GM20000 (cell line): ENCODE data around the gene NR6A1.

Experiments used
- DNase-seq: peaks from one replicate; pipeline ENCODE4 v3.0.0; 2012; ENCODE audit warnings: low spot score
- TF ChIP-seq, protein P1 (sequence below): IDR thresholded peaks from 2 replicates; pipeline ENCODE4 v1.5.1; 2012; ENCODE audit warnings: mild to moderate bottlenecking, control low read depth; ENCODE audit errors: extremely low read depth, missing control alignments

NR6A1 gene

DNA sequence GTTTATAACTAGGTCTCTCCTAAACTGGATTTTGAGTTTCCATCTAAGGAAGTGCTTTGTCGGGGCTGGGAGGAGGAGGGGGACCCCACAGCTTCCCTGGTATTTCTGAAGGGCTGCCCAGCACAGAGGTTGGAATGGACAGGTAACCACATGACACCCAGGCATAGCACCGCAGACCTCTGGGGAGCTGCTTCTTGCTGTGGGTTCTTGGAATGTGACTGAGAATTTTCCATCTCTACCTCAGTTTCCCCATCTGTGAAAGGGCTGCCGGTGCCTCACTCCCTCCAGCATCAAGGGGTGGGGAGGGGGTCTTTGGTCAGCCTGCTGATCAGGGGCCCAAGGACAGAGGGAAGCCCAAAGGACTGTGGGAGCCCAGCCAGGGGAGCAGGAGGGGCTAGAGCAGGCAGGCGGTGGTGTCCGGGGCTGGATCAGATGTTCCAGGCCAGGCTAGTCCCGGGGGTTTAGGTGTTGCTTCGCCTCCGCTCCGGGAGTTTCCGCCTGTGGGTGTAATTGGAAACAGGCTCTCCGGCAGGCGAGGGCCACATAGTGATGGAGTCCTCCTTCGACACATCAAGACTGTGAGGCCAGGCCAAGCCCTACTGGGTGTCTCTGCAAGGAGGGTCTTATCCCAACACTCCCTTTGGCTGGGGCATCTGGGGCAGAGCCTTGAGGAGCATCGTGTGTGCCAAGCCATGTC is 9.1 kb upstream of the NR6A1 start:
- peak; percentile 5 for DNase-seq
- TF ChIP-seq, protein P1, sequence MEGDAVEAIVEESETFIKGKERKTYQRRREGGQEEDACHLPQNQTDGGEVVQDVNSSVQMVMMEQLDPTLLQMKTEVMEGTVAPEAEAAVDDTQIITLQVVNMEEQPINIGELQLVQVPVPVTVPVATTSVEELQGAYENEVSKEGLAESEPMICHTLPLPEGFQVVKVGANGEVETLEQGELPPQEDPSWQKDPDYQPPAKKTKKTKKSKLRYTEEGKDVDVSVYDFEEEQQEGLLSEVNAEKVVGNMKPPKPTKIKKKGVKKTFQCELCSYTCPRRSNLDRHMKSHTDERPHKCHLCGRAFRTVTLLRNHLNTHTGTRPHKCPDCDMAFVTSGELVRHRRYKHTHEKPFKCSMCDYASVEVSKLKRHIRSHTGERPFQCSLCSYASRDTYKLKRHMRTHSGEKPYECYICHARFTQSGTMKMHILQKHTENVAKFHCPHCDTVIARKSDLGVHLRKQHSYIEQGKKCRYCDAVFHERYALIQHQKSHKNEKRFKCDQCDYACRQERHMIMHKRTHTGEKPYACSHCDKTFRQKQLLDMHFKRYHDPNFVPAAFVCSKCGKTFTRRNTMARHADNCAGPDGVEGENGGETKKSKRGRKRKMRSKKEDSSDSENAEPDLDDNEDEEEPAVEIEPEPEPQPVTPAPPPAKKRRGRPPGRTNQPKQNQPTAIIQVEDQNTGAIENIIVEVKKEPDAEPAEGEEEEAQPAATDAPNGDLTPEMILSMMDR = no peak

DNA sequence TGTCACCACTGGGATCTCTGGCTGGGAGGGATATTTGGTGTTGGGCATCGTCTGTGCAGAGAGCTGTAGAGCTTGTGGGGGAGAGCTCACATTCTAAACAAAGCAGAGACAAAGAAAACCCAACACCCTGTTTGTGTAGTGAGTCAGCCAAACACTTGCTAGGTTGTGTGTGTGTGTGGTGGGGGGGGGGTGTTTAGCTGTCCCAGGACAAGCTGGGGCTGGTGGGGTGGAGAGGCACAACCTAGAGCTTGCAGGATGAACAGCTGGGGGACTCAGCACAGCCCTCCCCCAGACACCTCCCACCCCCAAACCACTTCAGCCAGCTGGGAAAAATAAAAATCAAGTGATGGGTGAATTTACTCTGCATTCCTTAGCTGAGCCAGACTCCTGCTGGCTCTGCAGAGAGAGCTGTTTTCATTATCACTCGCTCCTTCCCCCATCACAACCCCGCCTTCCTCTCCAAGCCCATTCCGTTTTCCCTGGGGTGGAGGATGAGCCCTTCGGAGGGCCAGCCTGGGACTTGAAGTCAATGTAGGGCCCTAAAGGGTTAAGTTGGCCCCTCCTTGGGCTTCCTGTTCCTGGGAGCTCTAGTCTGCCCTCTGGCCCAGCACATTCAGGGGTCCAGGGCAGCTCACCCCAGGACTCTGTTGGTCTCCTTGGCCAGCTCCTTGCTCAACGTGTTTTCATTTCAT is 8.4 kb upstream of the NR6A1 start:
- TF ChIP-seq, protein P1 = no peak
- peak; percentile 6 for DNase-seq

DNA sequence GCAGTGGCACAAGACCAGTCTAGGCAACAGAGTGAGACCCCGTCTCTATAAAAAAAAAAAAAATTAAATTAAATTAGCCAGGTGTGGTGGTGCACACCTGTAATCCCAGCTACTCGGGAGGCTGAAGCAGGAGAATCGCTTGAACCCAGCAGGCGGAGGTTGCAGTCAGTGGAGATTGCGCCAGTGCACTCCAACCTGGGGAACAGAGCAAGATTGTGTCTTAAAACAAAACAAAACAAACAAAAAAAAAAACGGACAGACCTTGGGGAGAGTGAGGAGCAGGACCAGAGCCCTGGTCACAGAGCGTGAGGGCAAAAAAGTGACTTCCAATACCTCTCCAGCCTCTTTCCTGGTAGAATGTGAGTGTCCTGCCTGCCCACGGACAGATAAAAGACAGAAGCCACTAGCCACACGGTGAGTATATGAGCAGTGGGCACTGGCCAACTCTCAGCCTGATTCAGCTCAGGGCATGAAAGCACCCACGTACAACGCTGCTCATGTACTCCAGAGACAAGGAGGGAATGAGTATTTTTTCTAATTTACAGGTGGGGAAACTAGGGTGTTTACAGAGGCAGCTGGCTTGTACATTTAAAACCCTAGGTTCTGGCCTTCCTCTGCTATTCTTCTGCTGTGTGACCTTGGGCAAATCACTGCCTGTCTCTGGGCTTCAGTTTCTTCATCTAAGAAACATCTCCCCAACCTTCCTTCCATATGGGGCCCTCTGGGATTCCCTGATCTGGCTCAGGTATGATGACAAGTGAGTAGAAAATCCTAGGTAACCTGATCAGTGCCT is 7.7 kb upstream of the NR6A1 start:
- peak; percentile 3 for DNase-seq
- TF ChIP-seq, protein P1 = no peak

DNA sequence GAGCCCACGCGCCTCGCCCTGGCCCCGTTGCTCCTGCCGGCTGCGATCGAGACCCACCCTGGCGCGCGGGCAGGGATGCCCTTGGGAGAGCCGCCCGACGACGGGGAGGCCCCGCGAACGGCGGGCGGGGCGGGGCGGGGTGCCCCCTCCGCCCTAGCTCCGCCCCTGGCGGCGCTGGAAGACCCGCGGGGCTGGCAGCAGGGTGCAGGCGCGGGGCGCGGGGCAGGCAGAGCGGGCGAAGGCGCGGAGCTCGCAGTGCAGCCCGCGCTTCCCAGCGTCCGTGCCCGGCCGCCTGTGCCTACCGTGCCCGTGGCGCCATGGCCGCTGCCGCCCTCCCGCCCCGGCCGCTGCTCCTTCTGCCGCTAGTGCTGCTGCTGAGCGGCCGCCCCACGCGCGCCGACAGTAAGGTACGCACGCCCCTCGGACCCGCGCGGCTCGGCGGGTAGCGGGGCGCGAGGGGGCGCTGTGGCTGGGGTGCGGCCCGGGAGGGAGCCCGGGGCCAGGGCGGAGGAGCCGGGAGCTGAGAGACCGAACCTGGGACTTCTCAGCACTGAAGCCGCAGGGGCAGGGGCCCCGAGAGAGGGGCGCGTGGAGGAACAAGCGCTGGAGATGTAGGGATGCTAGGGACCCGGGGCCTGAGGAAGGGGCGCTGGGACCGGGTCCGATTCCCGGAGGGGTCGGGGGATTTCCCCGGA is 6.0 kb upstream of the NR6A1 start, which contains the start of gene OLFML2A:
Gene OLFML2A (plus strand): TSS at position 180 of the 695 bp plus-strand sequence. CDS start 138 bp downstream, at position 318.
- TF ChIP-seq, protein P1 = peak; percentile 70
- DNase-seq = peak; percentile 62

GRCh38 chr9:124776618-124776953 is 5.5 kb upstream of the NR6A1 start:
- DNase-seq = no peak
- TF ChIP-seq, protein P1 = no peak

DNA sequence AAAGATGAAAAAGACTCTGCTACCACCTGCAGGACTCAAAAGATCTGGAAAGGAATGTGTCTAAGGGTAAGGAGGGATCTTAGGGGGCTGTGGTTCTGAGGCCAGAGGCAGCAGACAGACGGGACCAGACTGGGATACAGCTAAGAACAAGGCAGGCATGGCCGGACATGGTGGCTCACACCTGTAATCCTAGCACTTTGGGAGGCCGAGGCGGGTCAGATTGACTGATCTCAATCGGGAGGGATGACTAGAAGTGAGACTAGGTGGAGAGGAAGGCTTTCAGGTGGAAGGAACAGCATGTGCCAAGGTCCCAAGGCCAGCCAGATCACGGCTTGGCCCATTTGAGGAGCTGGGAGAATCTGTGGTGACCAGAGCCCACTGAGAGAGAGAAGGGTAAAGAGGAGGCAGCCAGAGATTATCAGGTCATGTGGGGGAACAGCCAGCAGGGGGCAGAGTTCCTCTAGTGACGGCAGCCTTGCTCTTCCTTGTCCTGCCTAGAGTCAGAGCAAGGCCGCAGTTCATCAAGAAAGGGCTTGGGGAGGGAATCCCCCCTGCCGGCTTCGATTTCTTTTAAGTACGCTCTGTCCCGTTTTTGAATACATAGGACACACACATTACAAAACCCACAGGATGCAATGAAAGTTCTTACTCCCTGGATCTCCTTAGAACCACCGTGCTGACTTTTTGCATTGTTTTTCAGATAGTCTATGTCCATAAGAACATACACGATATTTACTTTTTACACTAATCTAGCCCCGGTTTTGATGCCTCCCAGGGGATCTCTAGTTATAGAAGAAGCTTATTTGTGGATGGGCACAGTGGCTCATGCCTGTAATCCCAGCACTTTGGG is 3.2 kb upstream of the NR6A1 start:
- TF ChIP-seq, protein P1 = peak; percentile 78
- peak; percentile 93 for DNase-seq
